8988T (cell line): ENCODE measurements around the gene ABLIM2.

ENCODE experiments used
- DNase-seq: peaks from one replicate; pipeline ENCODE4 v3.0.0; 2011

The ABLIM2 gene

GRCh38 chr4:7970361-7970946 lies 188.2 kb downstream of the ABLIM2 start:
- no peak for DNase-seq

- no peak for DNase-seq
Measured at GRCh38 chr4:7968262-7968896, 190.2 kb downstream of the ABLIM2 start.

GRCh38 chr4:7967501-7968261 lies 190.9 kb downstream of the ABLIM2 start:
- DNase-seq = no peak

GRCh38 chr4:7967063-7967440 lies 191.6 kb downstream of the ABLIM2 start:
- DNase-seq = no peak

- no peak for DNase-seq
Measured at GRCh38 chr4:7966281-7967062, 192.1 kb downstream of the ABLIM2 start.

- no peak for DNase-seq
Measured at GRCh38 chr4:7964890-7965662, 193.5 kb downstream of the ABLIM2 start.

GRCh38 chr4:7964459-7964858 lies 194.2 kb downstream of the ABLIM2 start:
- DNase-seq = no peak

GRCh38 chr4:7963691-7964090 lies 194.9 kb downstream of the ABLIM2 start:
- DNase-seq = no peak

- no peak for DNase-seq
Measured at GRCh38 chr4:7962609-7963508, 195.8 kb downstream of the ABLIM2 start.

- DNase-seq = no peak
Measured at GRCh38 chr4:7960790-7961655, 197.6 kb downstream of the ABLIM2 start.

GRCh38 chr4:7960017-7960789 lies 198.4 kb downstream of the ABLIM2 start:
- DNase-seq = no peak

GRCh38 chr4:7959078-7959477 lies 199.5 kb downstream of the ABLIM2 start:
- no peak for DNase-seq

GRCh38 chr4:7956934-7957656 lies 201.5 kb downstream of the ABLIM2 start:
- DNase-seq = no peak

GRCh38 chr4:7956270-7956808 lies 202.3 kb downstream of the ABLIM2 start:
- DNase-seq = no peak

- no peak for DNase-seq
Measured at GRCh38 chr4:7955393-7955792, 203.2 kb downstream of the ABLIM2 start.

- no peak for DNase-seq
Measured at GRCh38 chr4:7952615-7953014, 206.0 kb downstream of the ABLIM2 start.

- no peak for DNase-seq
Measured at GRCh38 chr4:7950301-7951092, 208.1 kb downstream of the ABLIM2 start.

- no peak for DNase-seq
Measured at GRCh38 chr4:7949759-7950158, 208.9 kb downstream of the ABLIM2 start.
